ENCODE results near the gene HCRT.

The HCRT gene

DNA sequence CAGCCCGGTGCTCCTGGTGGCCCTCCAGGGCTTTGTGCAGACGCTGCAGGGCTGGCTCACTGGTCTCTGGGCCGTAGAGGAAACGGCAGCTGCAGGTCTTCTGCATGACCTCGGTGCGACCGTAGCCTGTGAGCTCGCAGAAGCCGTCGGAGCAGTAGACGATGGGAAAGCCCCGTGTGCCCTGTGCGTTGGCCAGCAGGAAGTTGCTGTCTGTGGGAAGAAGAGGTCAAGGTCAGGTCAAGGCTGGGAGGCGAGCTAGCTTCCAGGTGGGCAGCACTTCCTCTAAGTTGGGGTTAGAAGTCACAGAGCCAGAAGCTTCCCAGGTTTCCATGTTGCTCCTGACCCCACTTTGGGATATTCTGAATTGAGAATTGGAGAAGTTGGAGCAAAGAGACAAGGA lies 6.4 kb downstream of the HCRT start:
- no peak for TF ChIP-seq USF1 (IDR thresholded peaks at IDR 0.05)
- no peak for TF ChIP-seq TCF12 (IDR thresholded peaks at IDR 0.05; ENCODE audit: low read depth)
- no peak for TF ChIP-seq EP300 (IDR thresholded peaks at IDR 0.05; ENCODE audit: borderline replicate concordance)
- TF ChIP-seq EGR1 (IDR thresholded peaks at IDR 0.05), result no peak
- TF ChIP-seq MAX (IDR thresholded peaks at IDR 0.05), result no peak
- no peak for TF ChIP-seq NFIC (IDR thresholded peaks at IDR 0.05)
- TF ChIP-seq CEBPB (IDR thresholded peaks at IDR 0.05), result no peak
- TF ChIP-seq TEAD4 (IDR thresholded peaks at IDR 0.05), result no peak
- TF ChIP-seq RAD21 (IDR thresholded peaks at IDR 0.05; ENCODE audit: low read depth), result no peak
- TF ChIP-seq, protein P1, sequence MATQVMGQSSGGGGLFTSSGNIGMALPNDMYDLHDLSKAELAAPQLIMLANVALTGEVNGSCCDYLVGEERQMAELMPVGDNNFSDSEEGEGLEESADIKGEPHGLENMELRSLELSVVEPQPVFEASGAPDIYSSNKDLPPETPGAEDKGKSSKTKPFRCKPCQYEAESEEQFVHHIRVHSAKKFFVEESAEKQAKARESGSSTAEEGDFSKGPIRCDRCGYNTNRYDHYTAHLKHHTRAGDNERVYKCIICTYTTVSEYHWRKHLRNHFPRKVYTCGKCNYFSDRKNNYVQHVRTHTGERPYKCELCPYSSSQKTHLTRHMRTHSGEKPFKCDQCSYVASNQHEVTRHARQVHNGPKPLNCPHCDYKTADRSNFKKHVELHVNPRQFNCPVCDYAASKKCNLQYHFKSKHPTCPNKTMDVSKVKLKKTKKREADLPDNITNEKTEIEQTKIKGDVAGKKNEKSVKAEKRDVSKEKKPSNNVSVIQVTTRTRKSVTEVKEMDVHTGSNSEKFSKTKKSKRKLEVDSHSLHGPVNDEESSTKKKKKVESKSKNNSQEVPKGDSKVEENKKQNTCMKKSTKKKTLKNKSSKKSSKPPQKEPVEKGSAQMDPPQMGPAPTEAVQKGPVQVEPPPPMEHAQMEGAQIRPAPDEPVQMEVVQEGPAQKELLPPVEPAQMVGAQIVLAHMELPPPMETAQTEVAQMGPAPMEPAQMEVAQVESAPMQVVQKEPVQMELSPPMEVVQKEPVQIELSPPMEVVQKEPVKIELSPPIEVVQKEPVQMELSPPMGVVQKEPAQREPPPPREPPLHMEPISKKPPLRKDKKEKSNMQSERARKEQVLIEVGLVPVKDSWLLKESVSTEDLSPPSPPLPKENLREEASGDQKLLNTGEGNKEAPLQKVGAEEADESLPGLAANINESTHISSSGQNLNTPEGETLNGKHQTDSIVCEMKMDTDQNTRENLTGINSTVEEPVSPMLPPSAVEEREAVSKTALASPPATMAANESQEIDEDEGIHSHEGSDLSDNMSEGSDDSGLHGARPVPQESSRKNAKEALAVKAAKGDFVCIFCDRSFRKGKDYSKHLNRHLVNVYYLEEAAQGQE (IDR thresholded peaks at IDR 0.05; ENCODE audit: low read depth), result no peak
- no peak for TF ChIP-seq CREB1 (IDR thresholded peaks at IDR 0.05; ENCODE audit: low read depth)
- TF ChIP-seq TAF1 (IDR thresholded peaks at IDR 0.05; ENCODE audit: low read depth), result no peak
- no peak for TF ChIP-seq YY1 (IDR thresholded peaks at IDR 0.05; ENCODE audit: low read depth)
- TF ChIP-seq ZBTB7A (IDR thresholded peaks at IDR 0.05; ENCODE audit: low read depth), result no peak
- TF ChIP-seq FOXM1 (IDR thresholded peaks at IDR 0.05; ENCODE audit: borderline replicate concordance, low read depth), result no peak

GRCh38 chr17:42177684-42178083 lies 7.6 kb downstream of the HCRT start:
- TF ChIP-seq USF1 (IDR thresholded peaks at IDR 0.05) (no peak), TEAD4 (IDR thresholded peaks at IDR 0.05) (no peak), EP300 (IDR thresholded peaks at IDR 0.05; ENCODE audit: borderline replicate concordance) (no peak), CREB1 (IDR thresholded peaks at IDR 0.05; ENCODE audit: low read depth) (no peak), RAD21 (IDR thresholded peaks at IDR 0.05; ENCODE audit: low read depth) (no peak)

DNA sequence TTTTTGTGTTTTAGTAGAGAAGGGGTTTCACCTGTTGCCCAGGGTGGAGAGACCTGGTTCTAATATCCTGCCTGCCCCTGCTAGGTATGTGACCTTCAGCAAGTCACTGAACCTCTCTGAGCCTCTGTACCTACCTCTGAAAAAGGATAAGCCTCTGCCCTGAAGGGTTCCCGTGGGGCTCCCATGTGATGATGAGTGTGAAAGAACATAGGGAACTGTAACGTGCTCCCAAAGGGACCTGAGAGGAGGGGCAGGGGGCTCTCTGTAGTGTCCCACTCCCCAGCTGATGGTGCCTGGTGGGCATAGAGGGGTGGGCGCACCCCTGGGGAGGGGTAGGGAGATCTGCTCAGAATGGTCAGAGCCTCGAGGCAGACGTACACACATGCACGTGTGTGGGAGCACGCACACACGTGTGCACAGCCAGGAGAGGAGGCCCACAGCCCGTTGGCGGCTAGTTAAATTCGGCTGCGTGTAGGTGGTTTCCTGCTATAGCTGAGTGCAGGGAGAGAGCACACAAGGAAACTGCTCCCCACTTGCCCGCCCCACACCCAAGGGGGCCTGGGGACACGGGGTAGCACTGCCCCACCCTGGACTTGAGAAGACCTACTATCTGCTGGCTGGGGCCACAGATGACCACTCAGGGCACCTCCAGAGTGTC lies 11.0 kb downstream of the HCRT start:
- TF ChIP-seq EGR1 (IDR thresholded peaks at IDR 0.05) (no peak), TEAD4 (IDR thresholded peaks at IDR 0.05) (no peak), RAD21 (IDR thresholded peaks at IDR 0.05; ENCODE audit: low read depth) (no peak), YY1 (IDR thresholded peaks at IDR 0.05; ENCODE audit: low read depth) (no peak), MAX (IDR thresholded peaks at IDR 0.05) (no peak), ZBTB7A (IDR thresholded peaks at IDR 0.05; ENCODE audit: low read depth) (no peak), TAF1 (IDR thresholded peaks at IDR 0.05; ENCODE audit: low read depth) (no peak), NFIC (IDR thresholded peaks at IDR 0.05) (no peak)
- TF ChIP-seq, protein P1 (IDR thresholded peaks at IDR 0.05; ENCODE audit: low read depth), result no peak

DNA sequence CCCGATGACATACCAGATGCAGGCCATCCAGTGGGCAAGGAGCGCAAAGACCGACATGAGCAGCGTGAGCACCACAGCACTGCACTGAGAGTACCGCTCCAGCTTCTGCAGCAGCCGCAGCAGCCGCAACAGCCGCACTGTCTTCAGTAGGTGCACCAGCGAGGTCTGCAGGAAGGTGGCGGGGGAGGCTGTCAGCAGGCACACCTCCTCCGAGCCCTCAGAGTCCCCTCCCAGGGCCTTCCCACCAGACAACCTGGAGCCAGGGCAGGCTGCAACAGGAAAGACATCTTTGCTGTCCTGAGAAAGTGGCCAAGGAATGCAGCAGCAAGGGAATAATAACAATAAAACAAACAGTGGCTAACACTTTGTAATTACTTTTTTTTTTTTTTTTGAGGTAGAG lies 13.4 kb downstream of the HCRT start:
- no peak for TF ChIP-seq YY1 (IDR thresholded peaks at IDR 0.05; ENCODE audit: low read depth)
- TF ChIP-seq EP300 (IDR thresholded peaks at IDR 0.05; ENCODE audit: borderline replicate concordance), result no peak
- no peak for TF ChIP-seq CREB1 (IDR thresholded peaks at IDR 0.05; ENCODE audit: low read depth)
- no peak for TF ChIP-seq TAF1 (IDR thresholded peaks at IDR 0.05; ENCODE audit: low read depth)
- no peak for TF ChIP-seq TEAD4 (IDR thresholded peaks at IDR 0.05)
- no peak for TF ChIP-seq RAD21 (IDR thresholded peaks at IDR 0.05; ENCODE audit: low read depth)
- no peak for TF ChIP-seq ZBTB7A (IDR thresholded peaks at IDR 0.05; ENCODE audit: low read depth)
- TF ChIP-seq EGR1 (IDR thresholded peaks at IDR 0.05), result no peak
- no peak for TF ChIP-seq MAX (IDR thresholded peaks at IDR 0.05)
- TF ChIP-seq NFIC (IDR thresholded peaks at IDR 0.05), result no peak
- no peak for TF ChIP-seq TCF12 (IDR thresholded peaks at IDR 0.05; ENCODE audit: low read depth)
- no peak for TF ChIP-seq CEBPB (IDR thresholded peaks at IDR 0.05)
- no peak for TF ChIP-seq USF1 (IDR thresholded peaks at IDR 0.05)
- no peak for TF ChIP-seq FOXM1 (IDR thresholded peaks at IDR 0.05; ENCODE audit: borderline replicate concordance, low read depth)
- TF ChIP-seq, protein P1 (IDR thresholded peaks at IDR 0.05; ENCODE audit: low read depth), result no peak

Measured in Ishikawa (cell line).